ENCODE data around the gene SELPLG.

Gene SELPLG

GRCh38 chr12:108616941-108617858, 16.5 kb downstream of the SELPLG start:
- DNase-seq = peak; percentile 62

GRCh38 chr12:108616359-108616758, 17.3 kb downstream of the SELPLG start:
- no peak for DNase-seq

GRCh38 chr12:108615918-108616317, 17.8 kb downstream of the SELPLG start:
- no peak for DNase-seq

- no peak for DNase-seq
Measured at GRCh38 chr12:108614639-108615038, 19.1 kb downstream of the SELPLG start.

- no peak for DNase-seq
Measured at GRCh38 chr12:108614041-108614440, 19.7 kb downstream of the SELPLG start.

DNA sequence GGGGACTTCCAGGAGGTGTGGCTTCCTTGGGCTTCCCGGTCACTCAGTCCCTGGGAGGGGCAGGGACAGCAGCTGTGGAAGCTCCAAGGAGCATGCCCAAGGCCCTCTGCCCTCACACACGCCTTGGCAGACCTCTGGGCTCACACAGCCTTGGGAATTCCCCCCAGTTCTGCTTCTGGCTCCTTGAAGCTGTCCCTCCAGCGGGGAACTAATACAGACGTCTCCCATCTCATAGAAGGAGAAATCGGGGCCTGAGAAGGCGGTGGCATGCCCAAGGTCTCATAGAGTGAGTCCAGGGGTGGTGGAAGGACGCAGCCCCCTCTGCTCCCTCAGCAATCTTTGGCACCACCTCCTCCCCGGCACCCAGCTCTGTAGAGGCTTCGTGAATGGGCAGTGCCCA, 20.1 kb downstream of the SELPLG start:
- no peak for DNase-seq

DNA sequence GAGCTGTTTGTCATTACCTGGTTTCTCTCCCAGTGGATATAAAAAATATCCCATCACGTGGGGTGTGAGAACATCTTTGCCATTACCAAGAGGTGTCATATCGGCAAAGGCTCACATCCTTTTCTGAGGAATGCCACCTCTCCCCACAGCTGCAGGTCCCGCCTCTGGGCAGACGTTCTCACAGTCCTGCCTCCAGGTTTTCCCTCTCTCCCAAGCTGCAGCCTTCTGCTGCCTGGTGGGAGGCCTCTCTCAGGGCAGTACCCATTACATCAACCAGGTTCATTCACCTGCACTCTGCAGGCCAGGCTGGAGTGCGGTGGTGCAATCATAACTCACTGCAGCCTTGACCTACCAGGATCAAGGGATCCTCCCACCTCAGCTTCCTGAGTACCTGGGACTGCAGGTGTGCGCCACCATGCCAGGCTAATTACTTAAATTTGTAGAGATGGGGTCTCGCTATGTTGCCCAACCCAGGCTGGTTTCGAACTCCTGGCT, 20.9 kb downstream of the SELPLG start:
- no peak for DNase-seq

- DNase-seq = peak; percentile 46
Measured at GRCh38 chr12:108611884-108612415, 21.7 kb downstream of the SELPLG start.

- no peak for DNase-seq
Measured at GRCh38 chr12:108610856-108611605, 22.7 kb downstream of the SELPLG start.

DNA sequence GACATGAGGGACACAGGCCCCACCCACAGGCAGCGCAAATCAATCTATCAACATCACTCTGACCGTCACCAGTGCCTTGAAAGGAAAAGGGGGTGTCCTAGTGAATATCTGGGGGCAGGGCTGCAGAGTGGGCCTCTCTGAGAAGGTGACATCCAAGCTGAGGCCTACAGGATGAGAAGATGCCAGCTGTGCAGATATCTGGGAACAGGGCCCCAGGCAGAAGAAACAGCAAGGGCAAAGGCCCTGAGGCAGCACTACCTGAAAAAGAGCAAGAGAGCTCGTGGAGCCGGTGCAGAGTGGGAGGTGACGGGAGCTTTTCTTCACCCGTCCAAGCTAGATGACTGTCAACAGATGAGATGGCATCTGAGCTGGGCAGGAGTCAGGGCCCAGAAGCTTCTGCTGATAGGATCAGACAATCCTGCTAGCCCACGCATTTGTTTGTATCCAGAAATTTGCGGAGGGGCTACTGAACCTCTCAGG, 23.3 kb downstream of the SELPLG start:
- DNase-seq = no peak

GRCh38 chr12:108609537-108610335, 24.0 kb downstream of the SELPLG start:
- no peak for DNase-seq

GRCh38 chr12:108608616-108609015, 25.1 kb downstream of the SELPLG start:
- no peak for DNase-seq

DNA sequence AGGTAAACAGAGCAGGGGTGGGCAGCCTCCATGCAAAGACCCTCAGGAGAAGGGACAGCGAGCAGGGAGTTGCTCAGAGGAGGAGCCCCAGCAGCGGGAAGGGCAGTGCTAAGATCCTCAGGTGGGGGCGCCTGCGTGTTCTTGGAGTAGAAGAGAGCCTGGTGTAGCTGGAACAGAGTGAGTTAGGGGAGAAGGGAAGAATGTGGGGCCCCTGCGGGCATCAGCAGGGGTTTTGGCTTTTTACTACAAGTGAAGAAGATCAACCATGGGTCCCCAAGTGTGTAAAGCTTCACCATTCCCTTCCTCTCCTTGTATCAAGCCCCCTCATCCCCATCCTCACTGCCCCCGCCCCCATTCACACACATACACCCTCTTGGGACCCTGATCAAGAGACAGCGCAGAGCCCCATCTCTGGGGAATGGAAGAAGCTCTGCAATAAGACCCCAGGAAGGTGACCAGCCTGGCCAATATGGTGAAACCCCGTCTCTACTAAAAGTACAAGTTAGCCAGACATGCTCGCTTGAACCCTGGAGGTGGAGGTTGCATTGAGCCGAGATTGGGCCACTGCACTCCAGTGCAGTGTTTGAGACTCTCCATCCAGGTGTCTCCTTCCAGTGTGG, 25.6 kb downstream of the SELPLG start:
- DNase-seq = no peak

- DNase-seq = no peak
Measured at GRCh38 chr12:108606492-108606891, 27.2 kb downstream of the SELPLG start.

- DNase-seq = no peak
Measured at GRCh38 chr12:108605690-108606406, 27.8 kb downstream of the SELPLG start.

DNA sequence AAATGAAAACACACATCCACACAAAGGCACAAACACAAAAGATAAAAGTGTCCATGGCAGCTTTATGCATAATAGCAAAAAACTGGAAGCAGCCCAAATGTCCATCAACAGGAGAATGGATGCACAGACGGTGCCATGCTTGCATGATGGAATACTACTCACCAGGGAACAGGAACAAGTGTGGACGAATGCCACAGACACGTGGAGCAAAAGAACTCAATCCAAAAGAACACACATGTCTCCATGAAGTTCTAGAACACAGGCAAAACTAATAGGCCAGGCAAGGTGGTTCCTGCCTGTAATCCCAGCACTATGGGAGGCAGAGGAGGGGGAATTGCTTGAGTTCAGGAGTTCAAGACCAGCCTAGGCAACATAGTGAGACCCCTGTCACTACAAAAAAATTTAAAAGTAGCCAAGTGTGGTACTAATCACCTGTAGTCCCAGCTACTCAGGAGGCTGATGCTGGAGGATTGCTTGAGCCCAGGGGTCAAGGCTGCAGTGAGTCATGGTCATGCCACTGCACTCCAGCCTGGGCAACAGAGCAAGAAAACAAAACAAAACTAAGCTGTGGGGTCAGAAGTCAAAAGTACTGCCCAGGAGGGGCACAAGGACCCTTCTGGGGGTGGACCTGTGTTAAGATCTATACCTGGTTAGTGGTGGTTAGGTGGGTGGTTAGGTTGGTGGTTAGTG, 28.5 kb downstream of the SELPLG start:
- DNase-seq = no peak

DNA sequence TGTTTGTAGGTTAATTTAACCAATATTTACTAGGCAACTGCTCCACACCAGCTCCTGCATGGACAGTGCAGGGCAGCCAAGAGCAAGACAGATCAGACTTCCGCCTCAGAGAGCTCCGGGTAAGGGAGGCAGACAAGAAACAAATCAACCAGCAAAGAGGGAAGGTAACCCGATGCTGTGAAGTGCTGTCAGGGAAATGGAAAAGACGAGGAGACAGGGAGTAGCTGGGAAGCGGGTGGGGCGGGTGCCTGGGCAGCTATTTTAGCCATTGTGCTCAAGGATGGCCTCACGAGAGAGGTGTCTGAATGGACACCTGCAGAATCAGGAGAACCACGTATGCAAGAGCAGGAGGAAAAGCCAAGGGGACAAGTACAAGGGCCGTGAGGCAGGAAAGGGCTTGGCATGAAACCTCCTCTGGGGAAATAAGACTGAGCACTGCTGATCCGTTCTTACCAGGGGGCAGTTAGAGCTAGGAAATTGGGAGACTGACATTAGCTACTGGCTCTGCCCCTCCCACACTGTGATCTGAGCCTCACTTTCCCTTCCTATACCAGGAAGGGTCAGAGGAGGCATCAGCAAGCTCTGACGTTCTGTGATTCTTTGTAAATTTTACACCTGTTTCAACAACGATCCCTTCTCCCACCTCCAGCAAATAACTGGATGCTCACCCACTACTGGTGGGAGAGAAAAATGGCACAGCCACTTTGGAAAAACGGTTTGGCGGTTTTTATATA, 29.3 kb downstream of the SELPLG start:
- DNase-seq = no peak

DNA sequence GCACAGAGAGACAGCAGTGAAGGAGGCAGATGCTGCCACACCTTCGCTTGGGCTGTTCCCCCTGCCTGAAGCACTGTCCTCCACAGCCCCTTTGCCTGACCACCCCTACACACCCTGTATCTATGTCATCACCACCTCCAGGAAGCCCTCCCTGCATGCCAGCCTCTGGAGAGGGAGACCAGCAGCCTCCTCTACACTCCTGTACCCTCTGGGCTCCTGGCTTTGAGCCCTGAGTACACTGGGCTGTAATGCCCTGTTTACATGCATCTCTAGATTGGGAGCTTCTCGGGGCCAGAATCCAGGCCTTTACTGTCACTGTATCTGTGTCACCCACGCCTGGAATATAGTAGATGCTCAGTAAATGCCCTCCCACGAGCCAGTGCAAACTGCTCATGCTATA, 30.0 kb downstream of the SELPLG start:
- DNase-seq = no peak

DNA sequence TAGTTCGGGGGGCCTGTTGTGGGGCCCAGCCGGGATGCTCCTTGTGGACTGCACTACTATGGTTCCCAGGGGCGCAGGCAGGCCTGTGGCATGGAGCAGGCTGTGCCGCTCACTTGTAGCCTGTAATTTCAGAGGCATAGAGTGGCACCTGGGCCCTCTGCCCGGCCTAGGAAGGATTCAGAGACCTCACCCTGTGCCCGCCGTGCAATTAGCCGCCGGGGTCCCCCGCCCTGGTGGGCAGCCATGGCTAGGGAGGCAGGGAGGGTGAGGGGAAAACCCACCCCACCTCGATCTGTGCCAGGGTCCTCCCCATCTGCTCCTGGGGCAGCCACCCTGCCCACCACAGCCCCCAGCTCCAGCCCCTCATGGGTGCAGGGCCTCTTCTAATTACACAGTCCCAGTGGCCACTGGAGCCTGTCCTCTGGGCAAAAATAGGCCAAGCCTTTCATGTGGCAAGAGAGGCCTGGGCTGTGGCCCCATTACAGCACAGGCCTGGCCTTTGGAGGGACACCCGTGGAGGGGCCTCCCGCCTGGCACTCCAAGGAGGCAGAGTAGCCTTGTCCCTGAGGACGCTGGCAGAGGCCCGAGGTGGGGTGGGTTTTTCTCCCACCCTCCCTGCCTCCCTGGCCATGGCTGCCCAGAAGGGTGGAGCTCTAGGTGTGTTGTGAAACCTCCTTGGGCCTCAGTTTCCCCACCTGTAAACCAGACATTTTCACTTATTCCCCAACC, 30.6 kb downstream of the SELPLG start:
- DNase-seq = no peak

Data from activated T-cell treated with anti-CD3 and anti-CD28 coated beads for 4 hours (primary cell).